Stimulated activated CD8-positive, alpha-beta memory T cell treated with anti-CD3 and anti-CD28 coated beads, Interleukin-2, amount 100 ng/mL, for 48 hours (primary cell): ENCODE results near the gene KRTAP10-8.
"Not testable (repeated sequence)": the region's sequence is repeated elsewhere in the genome, so short reads cannot be mapped to it uniquely, and the experiment has no call there.

Experiments
- DNase-seq, 2 donors: peaks; one replicate each; pipeline ENCODE4 v3.0.0-alpha.2; 2020; ENCODE audit warnings: low read depth in 2 of 2

KRTAP10-8 gene

DNA sequence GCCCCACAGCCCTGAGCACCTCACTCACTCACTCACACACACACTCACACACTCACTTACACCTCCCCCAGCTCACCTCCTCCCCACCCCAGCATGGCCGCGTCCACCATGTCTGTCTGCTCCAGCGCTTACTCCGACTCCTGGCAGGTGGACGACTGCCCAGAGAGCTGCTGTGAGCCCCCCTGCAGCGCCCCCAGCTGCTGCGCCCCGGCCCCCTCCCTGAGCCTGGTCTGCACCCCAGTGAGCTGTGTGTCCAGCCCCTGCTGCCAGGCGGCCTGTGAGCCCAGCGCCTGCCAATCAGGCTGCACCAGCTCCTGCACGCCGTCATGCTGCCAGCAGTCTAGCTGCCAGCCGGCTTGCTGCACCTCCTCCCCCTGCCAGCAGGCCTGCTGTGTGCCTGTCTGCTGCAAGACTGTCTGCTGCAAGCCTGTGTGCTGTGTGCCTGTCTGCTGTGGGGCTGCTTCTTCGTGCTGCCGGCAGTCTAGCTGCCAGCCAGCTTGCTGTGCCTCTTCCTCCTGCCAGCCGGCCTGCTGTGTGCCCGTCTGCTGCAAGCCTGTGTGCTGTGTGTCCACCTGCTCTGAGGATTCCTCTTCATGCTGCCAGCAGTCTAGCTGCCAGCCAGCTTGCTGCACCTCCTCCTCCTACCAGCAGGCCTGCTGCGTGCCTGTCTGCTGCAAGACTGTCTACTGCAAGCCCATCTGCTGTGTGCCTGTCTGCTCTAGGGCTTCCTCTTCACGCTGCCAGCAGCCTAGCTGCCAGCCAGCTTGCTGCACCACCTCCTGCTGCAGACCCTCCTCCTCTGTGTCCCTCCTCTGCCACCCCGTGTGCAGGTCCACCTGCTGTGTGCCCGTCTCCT is 34.7 kb downstream of the KRTAP10-8 start, which contains the start of gene KRTAP10-11:
Gene KRTAP10-11, plus strand, starts transcription at position 49 of the 856 bp plus-strand sequence. Its CDS starts 45 bp downstream, at position 94.
- DNase-seq, result not testable (repeated sequence)

DNA sequence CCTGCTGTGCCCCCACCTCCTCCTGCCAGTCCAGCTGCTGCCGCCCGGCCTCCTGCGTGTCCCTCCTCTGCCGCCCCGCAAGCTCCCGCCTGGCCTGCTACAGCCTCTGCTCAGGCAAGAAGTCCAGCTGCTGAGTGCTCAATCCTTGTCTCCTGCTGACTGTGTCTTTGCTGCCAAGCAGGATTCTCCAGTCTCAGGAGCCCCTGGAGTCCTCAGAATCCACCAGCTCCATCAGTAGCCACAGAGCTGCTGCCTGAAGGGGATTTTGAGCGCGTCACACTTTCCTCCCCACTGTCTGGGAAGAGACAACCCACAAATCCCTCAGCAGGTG is 35.3 kb downstream of the KRTAP10-8 start:
- DNase-seq, result no peak

DNA sequence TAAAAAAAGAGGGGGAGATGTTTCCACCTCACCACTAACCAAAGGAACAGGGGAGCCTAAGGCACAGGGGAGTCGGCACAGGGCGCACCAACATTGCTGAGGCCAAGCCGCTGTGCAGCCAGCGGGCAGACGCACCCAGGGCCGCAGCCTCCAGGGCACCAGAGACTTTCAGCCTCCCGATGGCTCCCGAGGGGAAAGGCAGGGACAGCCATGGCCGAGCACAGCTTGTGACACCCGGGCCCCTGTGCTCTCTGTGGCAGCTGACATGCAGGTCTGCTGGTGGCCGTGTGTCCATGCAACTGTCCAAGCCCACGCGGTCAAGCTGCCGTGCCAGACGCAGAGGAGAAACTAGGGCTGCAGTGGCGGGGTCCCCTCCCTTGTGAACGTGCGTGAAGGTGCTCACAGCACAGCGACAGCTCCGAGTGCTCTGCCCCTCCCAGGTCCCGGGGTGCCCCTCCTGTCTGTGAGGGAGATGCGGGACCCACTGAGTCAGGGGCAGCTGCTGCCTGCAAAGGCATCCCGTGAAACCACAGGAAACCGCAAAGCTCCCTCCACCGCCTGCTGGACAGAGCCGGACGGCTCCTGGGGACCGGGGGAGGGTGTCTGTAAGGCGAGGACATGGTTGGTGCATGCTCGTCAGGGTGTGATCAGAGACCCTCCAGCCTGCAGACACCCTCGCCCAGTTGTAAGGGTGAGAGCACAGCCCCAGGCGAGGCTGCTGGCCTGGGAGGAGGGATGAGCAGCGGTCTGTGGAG is 36.9 kb downstream of the KRTAP10-8 start:
- DNase-seq, result no peak

DNA sequence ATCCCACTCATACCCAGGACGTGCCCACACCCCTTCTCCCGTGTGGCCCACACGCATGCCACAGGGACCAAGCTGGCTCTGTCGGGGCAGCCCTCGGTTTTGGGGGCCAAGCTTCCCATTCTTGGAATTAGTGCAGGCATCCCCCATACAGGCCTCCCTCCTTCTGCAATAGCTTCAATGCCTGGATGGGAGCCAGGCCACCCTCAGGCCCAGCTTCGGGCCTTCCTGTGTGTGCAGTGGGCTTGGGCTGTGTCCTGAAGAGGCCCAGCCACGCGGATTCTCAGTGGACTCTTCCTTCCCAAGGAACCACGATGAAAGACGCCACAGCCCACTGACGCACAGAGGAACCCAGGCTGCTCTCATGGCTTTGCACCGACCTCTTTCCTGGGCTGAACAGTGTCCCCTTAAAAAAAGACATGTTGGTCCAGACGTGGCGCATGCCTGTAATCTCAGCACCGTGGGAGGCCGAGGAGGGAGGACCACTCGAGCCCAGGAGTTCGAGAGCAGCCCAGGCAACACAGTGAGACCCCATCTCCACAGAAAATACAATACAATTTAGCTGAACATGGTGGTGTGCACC is 37.7 kb downstream of the KRTAP10-8 start:
- DNase-seq, result no peak

DNA sequence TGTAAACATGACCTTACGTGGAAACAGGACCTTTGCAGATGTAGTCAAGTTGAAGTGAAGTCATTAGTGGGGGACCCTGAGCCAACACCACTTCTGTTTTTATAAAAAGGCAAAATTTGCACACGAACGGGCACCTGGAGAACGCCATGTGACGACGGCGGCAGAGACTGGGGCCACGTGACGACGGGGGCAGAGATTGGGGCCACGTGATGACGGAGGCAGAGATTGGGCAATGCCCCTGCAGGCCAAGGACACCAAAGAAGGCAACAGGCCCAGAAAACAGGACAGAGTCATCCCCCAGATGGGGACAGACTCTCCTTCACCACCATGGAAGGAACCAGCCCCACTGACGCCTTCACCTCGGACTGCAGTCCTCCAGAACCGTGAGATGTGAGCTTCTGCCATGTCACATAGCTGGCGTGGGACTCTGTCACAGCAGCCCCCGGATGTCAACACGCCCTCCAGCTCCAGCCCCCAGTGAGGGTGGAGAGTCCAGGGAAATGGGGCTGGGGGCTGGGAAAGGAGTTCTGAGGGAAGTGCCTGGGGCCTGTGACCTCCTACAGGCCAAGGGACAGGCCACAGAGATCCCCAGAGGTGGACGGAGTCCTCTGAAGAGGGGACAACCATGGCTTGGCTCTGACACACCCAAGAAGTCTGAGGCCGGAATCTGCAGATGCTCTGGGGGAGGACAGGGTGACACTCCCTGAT is 38.5 kb downstream of the KRTAP10-8 start:
- DNase-seq, result no peak

DNA sequence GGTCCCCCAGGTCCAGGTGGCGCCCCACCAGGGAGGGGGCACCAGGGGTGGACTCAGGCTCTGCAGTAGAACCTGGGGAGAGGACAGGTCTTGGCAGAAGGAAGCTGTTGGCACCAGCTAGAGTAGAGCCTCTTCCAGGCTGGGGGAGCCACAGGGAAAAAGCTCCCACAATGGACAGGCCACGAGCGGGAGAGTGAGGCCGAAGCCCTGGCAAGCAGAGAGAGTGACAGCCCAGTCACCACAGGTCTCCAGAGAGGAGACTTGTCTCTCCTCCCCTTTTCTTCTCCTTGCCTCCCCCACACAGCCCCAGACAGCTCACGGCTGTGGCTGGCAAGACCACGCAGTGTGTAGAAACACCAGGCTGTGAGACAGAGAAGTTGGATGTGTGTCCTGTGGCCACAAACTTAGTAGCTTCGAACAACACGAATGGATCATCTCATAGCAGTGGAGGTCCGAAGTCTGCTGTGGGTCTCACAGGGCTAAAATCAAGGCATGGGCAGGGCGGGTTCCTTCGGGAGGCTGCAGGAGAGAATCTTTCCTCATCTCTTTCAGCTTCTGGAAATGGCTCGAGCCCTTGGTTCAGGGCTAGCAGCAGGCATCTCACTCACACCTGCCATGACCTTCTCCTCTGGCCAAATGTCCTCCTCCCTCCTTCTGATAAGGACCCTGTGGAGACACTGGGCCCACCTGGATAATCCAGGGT is 39.2 kb downstream of the KRTAP10-8 start:
- no peak for DNase-seq

DNA sequence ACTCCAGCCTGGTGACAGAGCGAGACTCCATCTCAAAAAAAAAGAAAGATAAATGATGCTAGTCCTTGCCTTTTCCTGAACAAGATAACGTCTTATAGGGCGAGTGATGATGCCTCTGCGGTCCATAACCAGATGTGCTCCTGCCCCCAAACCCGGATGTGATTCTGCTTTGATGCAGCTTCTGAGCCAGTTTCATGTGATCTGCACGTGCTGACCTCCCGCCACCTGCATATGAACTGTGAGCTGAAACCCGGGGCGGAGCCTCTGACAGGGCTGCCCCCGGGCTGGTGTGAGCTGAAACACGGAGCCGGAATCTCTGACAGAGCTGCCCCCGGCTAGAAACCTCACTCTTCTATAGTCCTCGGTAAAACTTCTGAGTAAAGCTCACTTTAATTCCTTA is 41.2 kb downstream of the KRTAP10-8 start:
- no peak for DNase-seq

DNA sequence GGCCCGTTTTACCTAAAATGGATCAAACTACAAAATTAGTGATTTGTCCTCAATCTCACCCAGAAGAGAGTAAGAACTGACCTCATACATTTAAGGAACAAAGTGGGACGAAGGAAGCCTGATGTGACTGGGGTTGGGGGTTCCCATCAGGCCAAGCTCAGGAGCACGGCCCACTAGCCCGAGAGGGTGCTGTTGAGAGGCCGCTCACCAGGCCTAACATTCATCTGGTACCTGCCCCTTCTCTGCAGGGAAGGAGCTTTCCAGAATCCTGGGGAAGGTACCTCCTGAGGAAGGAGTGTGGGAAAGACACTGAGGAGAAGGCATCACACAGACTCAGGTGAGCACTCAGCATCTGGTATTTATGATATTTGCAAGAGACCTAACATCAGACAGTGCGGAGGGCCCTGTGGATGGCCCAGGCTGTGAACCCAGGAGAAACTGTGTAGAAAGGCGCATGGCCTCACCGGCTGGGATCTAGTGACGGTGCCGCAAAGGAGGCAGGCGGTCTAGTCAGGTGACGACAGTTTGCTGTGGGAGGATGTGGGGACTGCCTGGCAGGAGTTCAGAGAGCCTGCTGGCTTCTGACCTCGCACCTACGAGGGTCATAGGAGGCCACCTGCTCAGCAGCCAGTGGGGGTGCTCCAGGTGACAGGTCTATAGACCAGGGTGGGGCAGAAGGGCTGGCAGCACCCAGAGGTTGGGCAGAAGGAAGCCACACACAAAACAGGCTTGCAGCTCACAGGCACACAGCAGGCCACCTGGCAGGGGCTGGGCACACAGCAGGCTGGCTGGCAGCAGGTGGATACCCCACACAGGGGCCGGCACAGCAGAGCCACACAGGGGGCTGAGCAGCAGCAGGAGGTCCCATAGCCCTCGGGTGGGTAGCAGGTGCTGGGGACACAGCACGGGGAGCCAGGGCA is 42.0 kb downstream of the KRTAP10-8 start:
- DNase-seq, result no peak

DNA sequence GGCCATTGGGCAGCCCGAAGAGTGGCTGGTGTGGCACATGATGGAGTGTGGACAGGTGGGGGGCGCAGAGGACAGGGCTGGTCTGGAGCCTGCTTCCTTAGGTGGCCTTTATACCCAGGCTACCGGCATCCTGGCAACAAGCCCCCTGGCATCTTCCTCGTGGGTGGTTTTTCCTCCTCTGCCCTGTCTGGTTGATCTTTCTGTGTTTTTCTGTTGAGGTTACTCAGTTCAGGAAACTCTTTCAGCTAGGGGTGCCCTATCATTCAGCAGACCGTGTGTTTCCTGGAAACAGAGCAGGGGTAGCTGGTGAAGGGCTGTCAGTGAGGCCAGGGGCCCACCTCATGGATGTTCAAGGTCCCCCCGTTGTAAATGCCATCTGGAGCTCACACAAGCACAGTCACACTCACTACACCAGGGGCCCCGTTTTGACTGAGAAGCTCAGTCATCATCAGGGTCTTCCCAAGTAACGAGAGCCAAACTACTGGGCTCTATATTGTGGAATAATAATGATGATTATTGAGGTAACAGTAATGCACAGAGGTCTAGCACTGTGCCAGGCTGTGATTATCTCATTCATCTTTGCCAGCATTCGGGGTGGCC is 42.8 kb downstream of the KRTAP10-8 start, which contains the start of gene KRTAP12-4:
Gene KRTAP12-4, minus strand, starts transcription at position 84 of the 600 bp plus-strand sequence. Its CDS starts 45 bp downstream, at position 39.
- no peak for DNase-seq

DNA sequence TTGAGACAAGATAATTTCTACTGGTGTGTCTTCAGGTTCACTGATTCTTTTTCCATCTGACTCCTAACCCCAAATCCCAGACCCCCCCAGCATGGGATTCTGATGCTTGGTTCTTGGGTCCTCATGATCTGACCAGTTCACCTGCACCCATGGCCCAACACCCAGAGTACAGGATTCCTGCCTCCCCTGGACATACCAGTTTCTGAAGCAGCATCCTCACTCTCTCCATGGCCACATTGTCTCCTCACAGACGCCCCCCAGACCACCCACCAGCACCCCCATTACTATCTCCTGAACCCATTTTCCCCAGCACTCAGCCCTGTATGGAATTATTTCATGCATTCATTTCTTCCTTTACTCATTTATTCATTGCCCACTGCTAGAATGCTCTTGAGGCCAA is 45.0 kb downstream of the KRTAP10-8 start:
- no peak for DNase-seq

DNA sequence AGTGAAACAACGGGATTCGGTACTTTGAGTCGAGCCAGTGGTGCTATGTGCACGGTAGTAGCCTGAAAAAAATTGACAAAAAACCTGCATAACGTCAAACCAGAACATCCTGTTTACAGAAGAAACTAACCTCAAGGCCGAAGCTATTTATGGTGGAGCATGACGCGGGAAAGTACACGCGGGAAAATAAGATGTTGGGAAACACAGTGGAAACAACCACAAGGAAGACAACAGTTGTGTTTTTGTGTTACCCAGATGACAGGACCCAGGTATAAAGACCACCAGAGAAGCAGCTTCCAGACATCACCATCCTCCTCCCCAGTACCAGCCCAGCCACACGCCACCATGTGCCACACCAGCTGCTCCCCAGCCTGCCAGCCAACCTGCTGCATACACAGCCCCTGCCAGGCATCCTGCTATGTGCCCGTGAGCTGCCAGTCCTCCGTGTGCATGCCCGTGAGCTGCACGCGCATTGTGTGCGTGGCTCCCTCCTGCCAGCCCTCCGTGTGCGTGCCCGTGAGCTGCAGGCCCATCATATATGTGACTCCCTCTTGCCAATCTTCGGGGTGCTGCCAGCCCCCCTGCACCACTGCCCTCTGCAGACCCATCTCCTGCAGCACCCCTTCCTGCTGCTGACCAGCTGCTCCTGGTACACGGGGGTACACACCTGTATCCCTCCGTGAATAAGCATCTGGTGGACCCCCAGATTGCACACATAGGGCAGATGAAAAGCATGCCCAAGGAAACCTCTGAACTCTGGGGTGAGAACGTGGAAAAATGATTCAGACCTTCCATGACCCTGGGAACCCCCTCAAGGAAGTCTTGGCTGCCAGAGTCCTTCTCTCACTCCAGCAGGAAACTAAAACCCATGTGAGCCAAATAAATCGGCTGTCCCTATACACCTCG is 46.0 kb downstream of the KRTAP10-8 start, which contains the start of gene KRTAP12-3:
Gene KRTAP12-3, plus strand, starts transcription at position 298 of the 906 bp plus-strand sequence. Its CDS starts 48 bp downstream, at position 346.
- no peak for DNase-seq

DNA sequence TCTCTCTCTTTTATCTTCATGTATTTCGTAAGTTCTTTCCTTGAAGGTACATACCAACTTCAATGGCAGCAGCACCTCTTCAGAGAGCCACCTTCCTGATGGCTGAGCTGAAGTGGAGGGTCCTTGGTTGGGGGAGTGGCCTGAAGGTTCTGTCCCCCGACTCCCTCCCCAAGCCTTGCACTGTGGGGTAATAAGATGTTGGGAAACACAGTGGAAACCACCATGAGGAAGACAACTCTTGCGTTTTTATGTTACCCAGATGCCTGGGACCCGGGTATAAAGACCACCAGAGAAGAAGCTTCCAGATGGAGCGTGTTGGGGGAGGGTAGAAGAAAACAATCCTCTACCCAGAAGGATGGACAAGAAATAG is 46.6 kb downstream of the KRTAP10-8 start:
- no peak for DNase-seq

DNA sequence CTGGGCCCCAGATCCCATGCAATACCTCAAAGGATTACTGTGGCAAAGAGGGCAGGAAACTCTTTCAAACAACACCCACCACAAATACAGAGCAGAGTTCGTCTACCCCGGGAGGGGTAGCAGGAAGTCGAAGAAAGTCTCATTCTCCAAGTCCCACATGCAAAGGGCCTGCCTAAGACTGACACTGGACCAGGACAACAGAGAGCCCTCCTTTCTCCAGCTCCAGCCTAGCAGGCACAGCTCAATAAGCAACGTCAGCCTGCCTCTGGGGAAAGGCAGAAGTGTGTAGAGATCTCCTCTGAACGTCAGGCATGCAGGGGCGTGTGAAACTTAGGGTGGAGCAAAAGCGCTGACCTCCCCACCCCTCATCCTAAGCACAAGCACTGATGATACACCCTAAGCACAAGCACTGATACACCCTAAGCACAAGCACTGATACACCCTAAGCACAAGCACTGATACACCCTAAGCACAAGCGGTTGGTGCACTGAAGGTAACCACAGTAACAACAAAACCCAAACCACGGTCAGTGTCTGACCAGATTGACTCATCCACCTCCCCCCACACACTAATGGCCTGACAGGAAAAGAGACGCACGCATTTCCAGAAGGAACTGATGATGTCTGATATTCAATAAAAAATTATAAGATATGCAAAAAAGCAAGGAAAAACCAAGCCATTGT is 47.2 kb downstream of the KRTAP10-8 start:
- no peak for DNase-seq

DNA sequence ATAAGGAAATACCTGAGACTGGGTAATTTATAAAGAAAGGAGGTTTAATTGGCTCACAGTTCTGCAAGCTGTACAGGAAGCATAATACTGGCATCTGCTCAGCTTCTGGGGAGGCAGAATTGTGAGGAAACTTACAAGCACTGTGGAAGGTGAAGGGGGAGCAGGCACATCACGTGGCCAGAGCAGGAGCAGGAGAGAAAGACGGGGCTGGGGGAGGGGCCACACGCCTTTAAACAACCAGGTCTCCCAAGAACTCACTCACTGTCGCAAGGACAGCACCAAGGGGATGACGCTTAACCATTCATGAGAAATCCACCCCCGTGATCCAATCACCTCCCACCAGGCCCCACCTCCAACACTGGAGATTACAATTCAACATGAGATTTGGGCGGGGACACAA is 49.7 kb downstream of the KRTAP10-8 start:
- DNase-seq, result not testable (repeated sequence)
